HG02884 (cell line): ENCODE data around the gene CCDC12.

ENCODE experiments used
- ATAC-seq: cut with Tn5 transposase; IDR thresholded peaks from one replicate; pipeline ENCODE4 v1.9.1; 2021; ENCODE audit warnings: mild to moderate bottlenecking, moderate library complexity; ENCODE audit not compliant: unreplicated experiment

CCDC12 gene

GRCh38 chr3:46997453-46998091, 21.0 kb upstream of the CCDC12 start:
- no peak for ATAC-seq

GRCh38 chr3:46996689-46997452, 20.3 kb upstream of the CCDC12 start:
- no peak for ATAC-seq

GRCh38 chr3:46995901-46996562, 19.5 kb upstream of the CCDC12 start:
- ATAC-seq: no peak

GRCh38 chr3:46994801-46995731, 18.5 kb upstream of the CCDC12 start:
- no peak for ATAC-seq

- ATAC-seq: no peak
Observed at GRCh38 chr3:46993986-46994385, 17.4 kb upstream of the CCDC12 start.

DNA sequence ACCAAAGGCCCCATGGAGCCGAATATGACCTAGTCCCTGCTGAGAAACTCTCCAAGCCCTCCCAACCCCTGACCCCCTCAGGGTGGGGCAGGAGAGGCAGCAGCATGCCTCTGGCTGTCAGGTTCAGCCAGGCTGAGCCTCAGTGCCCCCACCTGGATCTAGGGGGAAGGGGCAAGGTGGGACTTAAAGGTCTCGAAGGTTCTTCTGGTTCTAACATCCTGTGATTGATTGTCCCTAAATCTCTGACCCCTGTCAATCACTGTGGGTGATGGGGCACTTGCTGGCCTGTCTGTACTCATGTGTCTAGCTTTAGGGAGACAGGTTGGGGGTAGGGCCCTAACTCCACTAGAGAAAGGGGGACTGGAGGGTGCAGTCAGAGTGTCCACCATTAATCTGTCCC, 16.7 kb upstream of the CCDC12 start:
- no peak for ATAC-seq

- no peak for ATAC-seq
Observed at GRCh38 chr3:46992231-46992630, 15.7 kb upstream of the CCDC12 start.

DNA sequence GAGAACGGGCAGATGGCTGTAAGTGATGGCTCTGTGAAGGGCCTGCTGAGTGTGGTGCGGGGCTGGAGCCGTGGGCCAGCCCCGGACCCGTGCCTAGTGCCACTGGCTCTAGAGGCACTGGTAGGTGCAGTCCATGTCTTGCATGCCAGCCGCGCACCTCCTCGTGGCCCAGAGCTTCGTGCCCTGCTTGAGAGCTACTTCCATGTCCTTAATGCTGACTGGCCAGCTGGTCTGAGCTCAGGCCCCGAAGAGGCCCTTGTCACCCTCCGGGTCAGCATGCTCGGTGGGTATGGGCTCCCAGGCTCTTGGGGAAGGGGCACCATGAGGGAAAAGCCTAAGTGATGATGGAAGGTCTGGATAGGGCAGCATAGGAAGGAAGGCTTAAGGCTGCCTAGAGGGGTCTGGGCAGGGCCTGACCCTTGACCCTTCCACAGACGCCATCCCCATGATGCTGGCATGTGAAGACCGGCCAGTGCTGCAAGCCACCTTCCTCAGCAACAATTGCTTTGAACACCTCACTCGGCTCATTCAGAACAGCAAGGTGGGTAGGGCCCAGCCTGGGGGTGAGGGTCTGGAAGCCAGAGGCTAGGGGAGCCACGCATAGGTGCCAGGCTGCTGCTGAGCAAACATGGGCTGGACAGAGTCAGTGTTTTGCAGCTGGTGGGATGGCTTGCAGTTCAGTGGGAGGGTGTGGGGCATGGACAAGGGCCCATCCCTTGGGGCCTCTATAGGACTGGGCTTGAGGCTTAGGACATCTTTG, 15.0 kb upstream of the CCDC12 start:
- ATAC-seq: no peak

GRCh38 chr3:46990573-46991374, 14.2 kb upstream of the CCDC12 start:
- ATAC-seq: no peak

DNA sequence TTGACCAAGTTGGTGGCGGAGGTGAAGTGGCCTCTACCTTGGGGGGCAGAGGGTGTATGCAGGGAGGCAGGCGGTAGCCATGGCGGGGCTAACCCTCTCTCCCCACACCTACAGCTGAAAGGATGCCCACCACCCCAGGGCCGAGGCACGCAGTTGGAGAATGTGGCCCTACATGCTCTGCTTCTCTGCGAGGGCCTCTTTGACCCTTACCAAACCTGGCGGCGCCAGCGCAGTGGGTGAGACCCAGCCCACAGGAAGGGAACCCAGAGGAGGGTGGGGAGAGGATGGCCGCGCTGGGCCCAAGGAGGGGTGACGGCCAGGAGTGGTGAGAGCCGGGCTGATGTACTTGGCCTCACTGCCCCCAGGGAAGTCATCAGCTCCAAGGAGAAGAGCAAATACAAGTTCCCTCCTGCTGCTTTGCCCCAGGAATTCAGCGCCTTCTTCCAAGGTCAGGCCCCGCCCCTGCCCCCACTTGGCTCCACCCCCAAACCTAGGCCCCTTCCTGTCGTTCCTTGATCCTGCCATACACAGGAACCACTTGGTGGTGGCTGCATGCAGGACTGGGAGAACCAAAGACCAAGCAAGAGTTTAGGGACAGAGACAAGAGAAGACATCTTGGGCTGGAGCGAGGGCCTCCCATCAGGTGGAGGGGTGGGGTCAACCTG, 12.7 kb upstream of the CCDC12 start:
- no peak for ATAC-seq

- no peak for ATAC-seq
Observed at GRCh38 chr3:46988616-46989015, 12.1 kb upstream of the CCDC12 start.

DNA sequence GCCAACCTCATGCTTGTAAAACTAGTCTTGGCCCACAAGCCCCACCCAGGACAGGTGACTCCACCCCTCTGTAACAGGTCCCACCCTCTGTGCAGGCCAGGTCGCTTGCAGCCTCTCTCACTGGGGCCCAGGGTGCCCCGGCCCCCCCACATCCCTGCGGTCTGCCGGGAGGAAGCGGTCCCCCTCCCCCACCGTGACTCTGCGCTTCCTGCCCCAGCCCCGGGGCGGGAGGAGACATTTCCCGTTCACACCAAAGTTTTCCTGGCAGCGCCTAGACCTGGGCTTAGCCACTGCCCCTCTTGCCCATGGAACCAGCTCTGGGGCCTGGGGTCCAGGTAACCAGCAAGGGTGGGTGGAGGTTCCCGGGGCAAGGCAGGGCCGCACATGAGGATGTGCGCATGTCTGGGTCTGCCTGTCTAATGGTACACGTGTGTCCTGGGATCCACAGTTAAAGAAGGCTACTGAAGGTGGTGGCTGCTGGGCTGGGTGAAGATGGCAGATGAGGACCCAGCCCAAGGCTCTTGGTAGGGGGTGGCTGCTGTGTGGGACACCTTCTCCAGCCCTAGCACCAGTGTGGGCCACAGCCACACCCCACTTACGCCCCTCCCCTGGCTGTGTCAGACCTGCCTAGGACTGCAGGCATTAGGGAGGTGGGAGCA, 11.3 kb upstream of the CCDC12 start:
- ATAC-seq: peak; percentile 64

DNA sequence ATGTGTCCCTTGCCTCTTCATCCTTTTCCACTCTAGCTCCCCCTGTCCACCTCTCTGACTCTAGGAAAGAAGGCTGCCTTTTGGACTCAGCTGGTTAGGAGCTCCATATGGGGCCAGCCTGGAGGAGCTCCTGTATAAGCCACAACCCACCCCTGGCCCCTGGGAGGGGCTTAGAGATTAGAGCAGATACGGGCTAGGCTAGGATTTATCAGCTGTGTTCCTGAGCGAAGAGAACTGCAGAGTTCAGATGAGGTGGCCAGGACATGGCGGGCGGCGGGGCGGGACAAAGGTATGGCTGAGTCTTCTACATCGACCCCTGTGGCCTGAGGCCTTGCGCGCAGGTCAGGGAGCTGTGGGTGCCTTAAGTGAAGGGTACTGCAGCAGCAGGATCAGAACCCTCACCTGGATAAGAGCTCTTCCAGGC, 10.8 kb upstream of the CCDC12 start:
- ATAC-seq: peak; percentile 7

- no peak for ATAC-seq
Observed at GRCh38 chr3:46986782-46987310, 10.3 kb upstream of the CCDC12 start.

GRCh38 chr3:46986055-46986730, 9.6 kb upstream of the CCDC12 start:
- no peak for ATAC-seq

GRCh38 chr3:46985588-46985987, 9.0 kb upstream of the CCDC12 start:
- ATAC-seq: no peak

DNA sequence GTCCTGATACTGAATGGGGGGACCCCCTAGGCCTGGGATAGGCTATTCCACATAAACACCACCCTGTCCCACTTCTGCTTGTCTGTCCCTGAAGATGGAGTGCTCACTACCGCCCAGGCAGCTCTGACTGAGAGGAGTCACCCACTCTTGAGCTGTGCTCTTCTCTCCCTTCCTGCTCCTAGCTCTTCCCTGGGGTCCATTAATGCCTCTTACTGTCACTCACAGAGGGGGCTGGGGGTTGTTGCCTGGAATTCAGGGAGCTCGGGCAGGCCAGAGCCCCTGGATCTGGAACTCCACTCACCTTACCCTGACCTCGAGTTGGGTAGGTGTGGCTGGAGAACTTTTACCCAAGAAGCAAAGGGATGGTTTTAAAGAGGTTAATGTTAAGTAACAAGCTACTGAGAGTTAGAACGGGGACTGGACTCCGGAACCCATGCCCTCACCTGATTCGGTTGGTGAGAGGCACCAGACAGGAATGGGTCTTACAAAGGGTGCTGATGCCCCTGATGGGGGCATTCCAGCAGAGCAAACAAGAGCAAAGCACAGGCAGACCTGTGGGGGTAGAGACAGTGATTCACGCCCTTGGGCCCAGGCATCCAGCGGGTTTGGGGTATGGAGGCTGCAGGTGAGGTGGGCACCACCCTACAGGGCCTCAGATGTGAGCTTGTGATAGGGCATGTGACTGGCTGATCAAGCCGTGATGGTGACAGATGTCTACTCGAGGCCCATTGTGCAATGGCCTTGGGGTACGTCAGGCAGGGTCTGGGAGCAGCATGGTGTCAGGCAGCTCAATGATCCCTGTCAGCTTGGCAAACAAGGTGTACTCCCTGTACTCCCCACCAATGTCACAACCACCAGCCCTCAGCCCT, 8.3 kb upstream of the CCDC12 start:
- ATAC-seq: no peak
